NCI-H1417 treated with DMSO at 0.1 percent for 48 hours (cell line): ENCODE data around the gene ADRM1.

Source experiments
- DNase-seq: peaks from one replicate; lab custom pipeline; 2025; lab: John Stamatoyannopoulos, UW

The ADRM1 gene, protein sequence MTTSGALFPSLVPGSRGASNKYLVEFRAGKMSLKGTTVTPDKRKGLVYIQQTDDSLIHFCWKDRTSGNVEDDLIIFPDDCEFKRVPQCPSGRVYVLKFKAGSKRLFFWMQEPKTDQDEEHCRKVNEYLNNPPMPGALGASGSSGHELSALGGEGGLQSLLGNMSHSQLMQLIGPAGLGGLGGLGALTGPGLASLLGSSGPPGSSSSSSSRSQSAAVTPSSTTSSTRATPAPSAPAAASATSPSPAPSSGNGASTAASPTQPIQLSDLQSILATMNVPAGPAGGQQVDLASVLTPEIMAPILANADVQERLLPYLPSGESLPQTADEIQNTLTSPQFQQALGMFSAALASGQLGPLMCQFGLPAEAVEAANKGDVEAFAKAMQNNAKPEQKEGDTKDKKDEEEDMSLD

GRCh38 chr20:62302341-62303061 lies at the start of gene ADRM1:
ADRM1 (plus strand) TSS chr20:62302997; CDS start chr20:62303569, 572 bp downstream.
- DNase-seq, result peak; percentile 90

- DNase-seq, result no peak
Measured at GRCh38 chr20:62253398-62253797, 49.4 kb upstream of the ADRM1 start.

GRCh38 chr20:62254021-62254724 lies 48.6 kb upstream of the ADRM1 start:
- DNase-seq, result no peak

DNA sequence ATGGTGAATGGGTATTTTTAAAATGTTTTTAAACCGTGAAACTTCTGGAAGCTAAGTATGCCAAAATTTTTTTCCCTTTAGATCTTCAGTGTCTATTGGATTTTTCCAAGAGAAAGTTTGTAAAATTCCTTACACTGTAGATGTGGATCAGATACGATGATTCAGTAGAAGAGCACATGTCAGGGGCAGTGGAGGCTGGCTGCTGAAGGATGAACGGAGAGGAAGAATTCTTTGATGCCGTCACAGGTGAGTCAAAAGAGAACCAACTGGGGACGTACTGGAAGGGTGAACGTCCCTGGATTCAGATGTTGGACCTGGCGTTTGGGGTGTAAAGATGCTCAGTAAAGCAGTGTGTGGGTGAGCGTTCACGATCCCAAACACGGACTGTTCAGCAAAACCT lies 46.8 kb upstream of the ADRM1 start:
- no peak for DNase-seq

GRCh38 chr20:62258499-62259293 lies 44.1 kb upstream of the ADRM1 start:
- DNase-seq, result no peak

DNA sequence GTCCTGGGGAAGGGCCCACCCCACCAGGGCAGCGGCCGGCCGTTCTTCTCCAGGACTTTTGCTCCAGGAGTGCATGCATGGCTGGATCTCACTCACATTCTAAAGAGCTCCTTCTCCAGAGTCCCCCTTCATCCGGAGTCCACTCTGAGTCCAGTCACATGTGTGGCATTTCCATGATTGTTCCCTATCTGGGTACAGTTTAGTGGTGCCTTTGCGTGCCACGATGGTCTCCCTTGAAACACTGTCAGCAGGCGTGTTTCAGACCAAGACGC lies 43.6 kb upstream of the ADRM1 start:
- DNase-seq, result no peak

DNA sequence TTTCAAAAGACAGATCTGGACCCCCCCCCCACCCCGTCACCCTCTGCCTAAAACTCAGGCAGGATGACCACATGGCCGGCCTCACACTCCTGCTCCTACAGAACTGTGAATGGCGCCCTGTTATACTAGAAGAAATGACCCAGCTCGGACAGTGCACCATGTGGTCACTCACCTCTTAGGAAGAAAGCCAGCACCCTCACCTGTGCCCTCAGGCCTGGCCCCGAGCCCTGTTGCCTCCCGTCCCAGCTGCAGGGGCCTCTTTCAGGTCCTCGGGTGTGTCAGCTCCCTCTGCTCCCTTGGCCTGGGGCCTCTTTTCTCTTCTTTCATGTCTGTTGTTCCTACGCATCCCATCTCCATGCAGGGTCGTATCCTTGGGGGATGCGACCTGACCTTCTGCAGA lies 40.7 kb upstream of the ADRM1 start:
- no peak for DNase-seq

GRCh38 chr20:62263396-62263795 lies 39.4 kb upstream of the ADRM1 start:
- DNase-seq, result no peak

DNA sequence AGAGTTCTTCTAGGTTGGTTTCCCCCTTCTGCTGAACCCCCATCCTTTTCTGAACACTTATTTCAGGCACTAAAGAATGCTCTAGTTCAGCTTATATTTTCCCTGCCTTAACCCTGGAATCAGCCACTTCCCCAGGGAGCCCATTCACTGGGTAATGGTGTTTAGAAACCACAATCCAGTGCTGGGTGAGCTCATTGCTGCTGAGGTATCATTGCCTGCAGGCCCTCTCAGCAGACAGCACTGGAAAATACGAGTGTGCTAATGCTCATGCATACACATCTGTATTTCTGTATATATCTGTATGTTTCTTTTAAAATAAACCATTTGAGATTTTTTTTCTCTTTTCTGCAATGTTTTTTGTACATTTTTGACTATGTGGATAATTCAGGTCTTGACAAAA lies 37.4 kb upstream of the ADRM1 start:
- no peak for DNase-seq

- DNase-seq, result no peak
Measured at GRCh38 chr20:62266340-62266739, 36.5 kb upstream of the ADRM1 start.

GRCh38 chr20:62266851-62267250 lies 35.9 kb upstream of the ADRM1 start:
- DNase-seq, result no peak

DNA sequence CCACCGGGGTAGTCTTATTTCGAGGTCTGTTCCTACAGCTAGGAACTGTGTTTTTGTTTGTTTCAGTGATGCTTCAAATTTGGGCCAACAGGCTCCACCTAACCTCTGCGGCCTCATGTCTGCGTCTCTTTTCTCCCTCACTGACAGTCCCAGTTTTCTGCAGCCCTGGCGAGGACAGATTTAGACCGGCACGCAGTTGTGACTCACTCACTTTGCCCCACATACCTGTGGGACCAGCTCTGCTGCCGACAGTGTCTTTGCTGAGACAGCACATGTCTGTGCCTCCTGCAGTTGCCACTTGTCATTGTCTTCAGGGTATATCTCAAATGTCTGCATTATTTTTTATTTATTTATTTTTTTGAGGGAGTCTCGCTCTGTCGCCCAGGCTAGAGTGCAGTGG lies 35.3 kb upstream of the ADRM1 start:
- no peak for DNase-seq

DNA sequence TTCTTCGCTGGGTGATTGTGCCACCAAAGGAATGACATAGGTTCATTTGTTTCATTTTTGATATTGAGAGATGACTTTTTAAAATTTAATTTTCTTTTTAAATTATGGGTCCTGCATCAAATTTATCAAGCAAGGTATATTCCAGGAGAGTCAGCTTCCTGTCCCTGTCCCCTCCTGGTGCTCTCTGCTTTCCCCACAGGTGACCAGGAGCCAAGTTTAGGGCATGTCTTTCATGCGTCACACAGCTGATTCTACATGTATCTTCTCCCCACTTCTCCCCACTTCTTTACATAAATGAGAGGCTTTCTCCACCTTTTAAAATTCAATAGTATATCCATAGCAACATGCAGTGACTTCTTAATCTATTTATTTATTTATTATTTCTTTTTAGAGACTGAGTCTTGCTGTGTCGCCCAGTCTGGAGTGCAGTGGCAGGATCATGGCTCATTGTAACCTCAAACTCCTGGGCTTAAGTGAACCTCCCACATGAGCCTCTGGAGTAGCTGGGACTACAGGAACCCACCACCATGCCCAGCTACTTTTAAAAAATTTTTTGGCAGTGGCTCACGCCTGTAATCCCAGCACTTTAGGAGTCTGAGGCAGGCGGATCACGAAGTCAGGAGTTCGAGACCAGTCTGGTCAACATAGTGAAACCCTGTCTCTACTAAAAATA lies 34.4 kb upstream of the ADRM1 start:
- DNase-seq, result no peak

DNA sequence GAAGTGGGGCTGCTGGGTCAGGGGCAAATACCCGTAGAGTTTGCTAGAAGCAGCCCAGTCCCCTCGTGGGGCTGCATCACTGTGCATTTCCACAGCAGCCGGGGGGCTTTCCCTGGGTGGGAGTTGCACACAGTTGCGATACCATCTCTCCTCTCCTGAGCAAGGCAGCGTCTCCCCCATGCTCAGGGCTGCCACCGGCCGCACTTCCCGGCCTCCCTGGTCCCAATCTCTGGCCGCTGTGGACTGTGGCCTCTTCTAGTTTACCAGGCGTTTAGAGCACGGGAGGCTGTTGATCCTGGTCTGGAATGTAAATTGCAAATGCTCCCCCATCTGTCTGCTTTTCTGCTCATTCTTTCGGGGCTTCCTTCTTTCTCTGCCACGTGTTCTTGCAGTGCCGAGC lies 33.4 kb upstream of the ADRM1 start:
- DNase-seq, result no peak

GRCh38 chr20:62269871-62270270 lies 32.9 kb upstream of the ADRM1 start:
- no peak for DNase-seq

- no peak for DNase-seq
Measured at GRCh38 chr20:62272200-62272599, 30.6 kb upstream of the ADRM1 start.

DNA sequence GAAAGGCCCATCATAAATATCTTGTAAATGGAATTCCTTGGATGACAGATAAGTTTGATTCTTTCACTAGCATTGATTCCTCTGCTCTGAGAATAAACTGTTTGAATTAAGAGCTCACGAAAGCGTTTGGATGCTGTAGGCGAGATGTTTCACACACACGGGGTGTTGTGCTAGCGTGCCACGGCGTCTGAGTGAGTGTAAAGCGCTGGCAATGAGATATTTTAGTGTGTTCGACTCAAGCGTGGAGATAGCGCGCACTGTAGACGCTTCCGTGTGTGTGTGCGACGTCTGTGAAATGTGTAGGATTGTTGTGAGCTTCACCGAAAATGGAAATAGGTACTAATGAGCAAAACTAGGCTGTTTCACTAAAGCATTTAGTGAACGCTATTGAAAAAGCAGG lies 29.4 kb upstream of the ADRM1 start:
- no peak for DNase-seq

GRCh38 chr20:62274332-62274950 lies 28.4 kb upstream of the ADRM1 start:
- DNase-seq, result no peak

DNA sequence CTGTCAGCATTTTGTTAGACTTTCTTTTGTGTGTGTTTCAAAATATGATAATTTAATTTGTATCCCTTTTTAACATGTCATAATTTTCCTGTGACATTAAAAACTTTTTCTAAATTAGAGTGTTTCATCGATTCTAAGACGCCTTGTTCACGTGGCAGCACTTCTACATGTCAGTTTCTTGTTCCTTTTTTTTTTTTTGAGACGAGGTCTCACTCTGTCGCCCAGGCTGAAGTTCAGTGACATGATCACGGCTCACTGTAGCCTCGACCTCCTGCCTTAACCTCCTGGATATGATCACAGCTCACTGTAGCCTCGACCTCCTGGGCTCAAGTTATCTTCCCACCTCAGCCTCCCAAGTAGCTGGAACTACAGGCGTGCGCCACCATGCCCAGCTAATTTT lies 27.6 kb upstream of the ADRM1 start:
- no peak for DNase-seq

DNA sequence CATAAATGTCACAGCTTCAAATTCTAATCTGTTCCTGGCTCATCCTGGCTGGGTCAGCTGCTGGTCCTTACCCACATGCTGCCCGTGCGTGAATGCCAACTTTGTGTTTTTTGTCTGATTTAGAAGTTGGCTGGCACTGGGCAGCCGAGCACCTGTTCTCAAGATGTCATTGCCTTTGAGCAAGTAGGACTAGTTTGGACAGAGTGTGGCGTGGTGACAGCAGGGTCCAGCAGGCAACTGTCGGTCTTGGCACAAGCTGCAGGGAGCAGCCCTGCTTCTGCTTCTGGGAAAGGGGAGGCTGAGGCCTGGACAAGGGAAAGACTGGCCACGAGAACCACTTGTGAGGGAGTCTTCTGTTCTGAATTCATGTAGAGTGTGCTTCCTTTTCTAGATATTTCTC lies 26.4 kb upstream of the ADRM1 start:
- no peak for DNase-seq

- DNase-seq, result no peak
Measured at GRCh38 chr20:62277253-62277652, 25.5 kb upstream of the ADRM1 start.
